ENCODE data around the gene LIPI.

DNA sequence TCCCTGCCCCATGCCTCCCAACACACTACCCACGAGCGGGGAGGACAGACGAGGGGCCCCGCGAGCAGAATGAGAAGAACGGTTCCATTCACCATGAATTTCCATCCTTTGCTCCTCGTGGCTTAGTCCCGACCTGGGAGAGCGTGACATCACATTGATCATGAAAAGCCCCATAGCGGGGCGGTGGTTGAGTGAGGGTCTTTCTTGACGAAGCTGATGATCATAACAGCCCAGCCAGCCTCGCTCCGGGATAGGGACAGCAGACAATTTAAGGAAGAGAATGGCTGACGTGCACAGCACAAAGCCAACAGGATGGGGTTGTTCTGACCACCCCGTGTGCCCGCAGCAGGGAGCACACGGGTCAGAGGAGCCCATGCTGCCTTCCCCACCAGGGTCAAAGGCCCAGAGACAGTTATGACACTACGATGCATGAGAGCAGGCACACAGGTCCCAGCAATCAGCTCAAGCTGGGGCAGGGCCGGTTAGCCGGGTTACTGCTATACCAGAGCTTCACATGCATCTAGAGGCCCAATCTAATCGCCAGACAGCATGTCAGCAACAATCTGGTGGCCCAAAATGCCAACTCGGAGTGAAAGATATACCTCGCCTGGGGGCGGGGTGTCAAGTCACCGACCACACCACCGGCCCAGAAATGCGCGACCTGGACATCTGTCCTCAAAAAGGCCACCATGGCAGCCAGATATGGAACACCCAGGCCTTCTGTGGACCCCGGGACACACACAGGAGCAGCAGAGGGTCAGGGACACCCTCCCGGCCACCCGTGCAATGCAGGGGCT, 135.2 kb downstream of the LIPI start:
- TF ChIP-seq POLR2A (IDR thresholded peaks at IDR 0.05) = no peak
- TF ChIP-seq, protein P1, sequence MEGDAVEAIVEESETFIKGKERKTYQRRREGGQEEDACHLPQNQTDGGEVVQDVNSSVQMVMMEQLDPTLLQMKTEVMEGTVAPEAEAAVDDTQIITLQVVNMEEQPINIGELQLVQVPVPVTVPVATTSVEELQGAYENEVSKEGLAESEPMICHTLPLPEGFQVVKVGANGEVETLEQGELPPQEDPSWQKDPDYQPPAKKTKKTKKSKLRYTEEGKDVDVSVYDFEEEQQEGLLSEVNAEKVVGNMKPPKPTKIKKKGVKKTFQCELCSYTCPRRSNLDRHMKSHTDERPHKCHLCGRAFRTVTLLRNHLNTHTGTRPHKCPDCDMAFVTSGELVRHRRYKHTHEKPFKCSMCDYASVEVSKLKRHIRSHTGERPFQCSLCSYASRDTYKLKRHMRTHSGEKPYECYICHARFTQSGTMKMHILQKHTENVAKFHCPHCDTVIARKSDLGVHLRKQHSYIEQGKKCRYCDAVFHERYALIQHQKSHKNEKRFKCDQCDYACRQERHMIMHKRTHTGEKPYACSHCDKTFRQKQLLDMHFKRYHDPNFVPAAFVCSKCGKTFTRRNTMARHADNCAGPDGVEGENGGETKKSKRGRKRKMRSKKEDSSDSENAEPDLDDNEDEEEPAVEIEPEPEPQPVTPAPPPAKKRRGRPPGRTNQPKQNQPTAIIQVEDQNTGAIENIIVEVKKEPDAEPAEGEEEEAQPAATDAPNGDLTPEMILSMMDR (IDR thresholded peaks at IDR 0.05) = no peak

All from body of pancreas (tissue), 4 donors.